Peyer's patch (tissue), 4 donors: ENCODE measurements around the gene ARMC2.

ENCODE experiments used
- POLR2A ChIP-seq, 2 donors: fragments of 450-650 bp; IDR thresholded peaks; one replicate each; pipeline ENCODE4 v1.5.1; 2017; ENCODE audit warnings: antibody characterized with exemption in 2 of 2, mild to moderate bottlenecking in 2 of 2, moderate library complexity in 2 of 2
- TF ChIP-seq, protein P1 (sequence below), 6 experiments: fragments of 450-650 bp in 4 of 6; fragments of 200-600 bp in 2 of 6; sonication (generic) in 1 of 6; IDR thresholded peaks; one replicate each; pipeline ENCODE4 v1.5.1; 2017 to 2019; ENCODE audit warnings: antibody characterized with exemption in 6 of 6, mild to moderate bottlenecking in 3 of 6, moderate library complexity in 1 of 6

DNA sequence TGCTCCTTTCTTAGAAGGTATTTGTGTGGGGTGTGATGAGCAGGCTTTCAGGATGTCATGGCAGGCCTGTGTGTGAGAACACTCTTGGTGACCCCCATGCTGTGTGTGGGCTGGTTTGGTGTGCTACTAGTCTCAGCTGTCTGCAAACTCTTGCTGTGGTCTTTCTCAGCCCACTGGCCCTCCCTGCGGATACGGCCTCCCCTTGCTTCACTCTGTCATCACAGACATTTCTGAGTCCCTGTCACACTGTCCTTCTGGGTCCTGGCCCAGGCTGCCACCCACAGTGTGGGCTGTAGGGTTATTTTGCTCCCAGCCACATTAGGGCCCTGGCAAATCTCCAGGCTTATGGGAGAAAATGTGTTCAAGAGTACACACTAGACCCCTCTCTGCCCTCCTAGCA lies 39.0 kb upstream of the ARMC2 start:
- TF ChIP-seq, protein P1, sequence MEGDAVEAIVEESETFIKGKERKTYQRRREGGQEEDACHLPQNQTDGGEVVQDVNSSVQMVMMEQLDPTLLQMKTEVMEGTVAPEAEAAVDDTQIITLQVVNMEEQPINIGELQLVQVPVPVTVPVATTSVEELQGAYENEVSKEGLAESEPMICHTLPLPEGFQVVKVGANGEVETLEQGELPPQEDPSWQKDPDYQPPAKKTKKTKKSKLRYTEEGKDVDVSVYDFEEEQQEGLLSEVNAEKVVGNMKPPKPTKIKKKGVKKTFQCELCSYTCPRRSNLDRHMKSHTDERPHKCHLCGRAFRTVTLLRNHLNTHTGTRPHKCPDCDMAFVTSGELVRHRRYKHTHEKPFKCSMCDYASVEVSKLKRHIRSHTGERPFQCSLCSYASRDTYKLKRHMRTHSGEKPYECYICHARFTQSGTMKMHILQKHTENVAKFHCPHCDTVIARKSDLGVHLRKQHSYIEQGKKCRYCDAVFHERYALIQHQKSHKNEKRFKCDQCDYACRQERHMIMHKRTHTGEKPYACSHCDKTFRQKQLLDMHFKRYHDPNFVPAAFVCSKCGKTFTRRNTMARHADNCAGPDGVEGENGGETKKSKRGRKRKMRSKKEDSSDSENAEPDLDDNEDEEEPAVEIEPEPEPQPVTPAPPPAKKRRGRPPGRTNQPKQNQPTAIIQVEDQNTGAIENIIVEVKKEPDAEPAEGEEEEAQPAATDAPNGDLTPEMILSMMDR (IDR thresholded peaks at IDR 0.05) = no peak
- TF ChIP-seq POLR2A (IDR thresholded peaks at IDR 0.05) = no peak
